Measurements from ENCODE around the gene ARHGAP30. TPM values are rescaled to one million over a fixed set of nuclear protein-coding genes. Genes with fewer than 3 reads are reported as not detected.

The ARHGAP30 gene
- total RNA-seq, 1 experiment from 2014 or later, result 0.39 TPM

DNA sequence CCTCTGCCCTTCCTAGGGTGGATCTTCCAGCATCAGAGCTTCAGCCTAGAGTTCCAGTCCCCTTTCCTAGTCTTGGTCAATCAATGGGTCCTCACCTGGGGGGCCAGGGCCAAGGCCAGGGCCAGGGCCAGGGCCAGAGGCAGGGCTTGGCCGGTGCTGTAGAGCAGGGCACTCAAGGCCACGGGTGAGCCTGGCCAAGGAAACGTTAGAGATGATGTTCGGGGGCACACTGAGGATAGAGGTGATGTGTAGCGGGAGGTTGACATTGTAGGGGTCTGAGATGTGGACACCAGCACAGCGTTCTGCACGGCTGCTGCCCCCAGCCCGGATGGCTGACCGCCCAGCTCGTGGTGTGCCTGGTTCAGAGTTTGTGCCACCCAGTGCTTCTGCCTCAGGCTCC lies 18.5 kb downstream of the ARHGAP30 start:
- intact Hi-C loops (cut with micrococcal nuclease), result no loop called here
- TF ChIP-seq, protein P1, sequence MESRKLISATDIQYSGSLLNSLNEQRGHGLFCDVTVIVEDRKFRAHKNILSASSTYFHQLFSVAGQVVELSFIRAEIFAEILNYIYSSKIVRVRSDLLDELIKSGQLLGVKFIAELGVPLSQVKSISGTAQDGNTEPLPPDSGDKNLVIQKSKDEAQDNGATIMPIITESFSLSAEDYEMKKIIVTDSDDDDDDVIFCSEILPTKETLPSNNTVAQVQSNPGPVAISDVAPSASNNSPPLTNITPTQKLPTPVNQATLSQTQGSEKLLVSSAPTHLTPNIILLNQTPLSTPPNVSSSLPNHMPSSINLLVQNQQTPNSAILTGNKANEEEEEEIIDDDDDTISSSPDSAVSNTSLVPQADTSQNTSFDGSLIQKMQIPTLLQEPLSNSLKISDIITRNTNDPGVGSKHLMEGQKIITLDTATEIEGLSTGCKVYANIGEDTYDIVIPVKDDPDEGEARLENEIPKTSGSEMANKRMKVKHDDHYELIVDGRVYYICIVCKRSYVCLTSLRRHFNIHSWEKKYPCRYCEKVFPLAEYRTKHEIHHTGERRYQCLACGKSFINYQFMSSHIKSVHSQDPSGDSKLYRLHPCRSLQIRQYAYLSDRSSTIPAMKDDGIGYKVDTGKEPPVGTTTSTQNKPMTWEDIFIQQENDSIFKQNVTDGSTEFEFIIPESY (IDR thresholded peaks at IDR 0.05; ENCODE audit: extremely low read depth, insufficient replicate concordance, low read length), result no peak
- TF ChIP-seq TCF7L2 (IDR thresholded peaks at IDR 0.05; ENCODE audit: borderline replicate concordance, extremely low read depth, insufficient read depth, insufficient read length) (no peak), ZFX (IDR thresholded peaks at IDR 0.05) (no peak), ELF1 (IDR thresholded peaks at IDR 0.05; ENCODE audit: borderline replicate concordance, low read depth) (no peak), FOSL1 (IDR thresholded peaks at IDR 0.05; ENCODE audit: low read depth) (no peak), CTCF (IDR thresholded peaks at IDR 0.05 in 2 of 3, conservative IDR thresholded peaks at IDR 0.05 in 1 of 3; ENCODE audit: borderline replicate concordance in 1 of 3, insufficient read depth in 1 of 3, low read depth in 2 of 3, low read length in 2 of 3) (no peak), RAD21 (IDR thresholded peaks at IDR 0.05; ENCODE audit: low read depth) (no peak), YY1 (IDR thresholded peaks at IDR 0.05; ENCODE audit: extremely low read depth, insufficient replicate concordance, low read depth, low read length) (no peak), SIN3A (IDR thresholded peaks at IDR 0.05; ENCODE audit: low read depth) (no peak), CEBPB (IDR thresholded peaks at IDR 0.05; ENCODE audit: low read depth) (no peak), MAX (IDR thresholded peaks at IDR 0.05) (no peak), SP1 (IDR thresholded peaks at IDR 0.05; ENCODE audit: low read depth) (no peak), POLR2AphosphoS5 (IDR thresholded peaks at IDR 0.05; ENCODE audit: low read depth, low read length) (no peak)
- H3K4me1 ChIP-seq (ENCODE audit: control insufficient read depth in 1 of 2, insufficient read depth in 2 of 2, low read length in 2 of 2), result peaks cover 0 to 17% of the 10 kb centered on the region in 2 experiments; a peak in 2 of 4 replicates
- no peak overlapping the region for H2AFZ ChIP-seq (ENCODE audit: low read depth, low read length, poor library complexity, severe bottlenecking)
- no peaks in the 10 kb centered on the region for H3K27me3 ChIP-seq (ENCODE audit: insufficient read depth, low read length)
- RAD21 ChIA-PET (ENCODE audit: low non-redundant PET in 1 of 2, low total read pairs in 2 of 2, uncharacterized antibody in 2 of 2, unreplicated experiment in 2 of 2), result no interaction called here
- POLR2A ChIA-PET, result interaction anchor here (0.7 kb wide), 1 partner anchor 270 kb away, joined by 3 read pairs; no protein-coding TSS in a partner anchor
- no peaks in the 10 kb centered on the region for H3K36me3 ChIP-seq (ENCODE audit: control insufficient read depth in 1 of 2, insufficient read depth in 2 of 2, low read length in 2 of 2)
- CTCF ChIA-PET, result no interaction called here
- no peak for DNase-seq (ENCODE audit: low read depth, low spot score)
- H3K4me2 ChIP-seq (ENCODE audit: low read length), result no peak overlapping the region
- H3K9me2 ChIP-seq (ENCODE audit: insufficient read depth), result no peaks in the 10 kb centered on the region
- no peak overlapping the region for H3K27ac ChIP-seq (ENCODE audit: low read depth, low read length)
- H3K9ac ChIP-seq (ENCODE audit: low read length), result no peak overlapping the region
- no peaks in the 10 kb centered on the region for H3K79me2 ChIP-seq (ENCODE audit: insufficient read depth, low read length)
- no peak overlapping the region for H3K4me3 ChIP-seq (replicated peaks in 1 of 2; ENCODE audit: low read depth in 1 of 2, low read length in 2 of 2)
- H3K9me3 ChIP-seq (ENCODE audit: control insufficient read depth in 1 of 2, insufficient read depth in 1 of 2, low read depth in 1 of 2, low read length in 2 of 2), result peaks cover 0 to 5% of the 10 kb centered on the region in 2 experiments; a peak in 1 of 4 replicates
- H4K20me1 ChIP-seq (ENCODE audit: insufficient read depth), result no peaks in the 10 kb centered on the region
- ATAC-seq, result no peak
- BruUV-seq (replicated peaks), result no TSS peak
